GM12878 (cell line): ENCODE results near the gene TIMD4. TPM values are rescaled to one million over a fixed set of nuclear protein-coding genes. Genes with fewer than 3 reads are reported as not detected.

ENCODE experiments used
- ATAC-seq: fragments of 200-7000 bp; cut with Tn5 transposase; 3 replicates; pipeline ENCODE4 v1.9.1; 2020; ENCODE audit warnings: mild to moderate bottlenecking, moderate library complexity
- BruUV-seq: library from RNA; stranded (reverse); fragments of 400-500 nt; replicated peaks from 2 replicates; lab custom pipeline; 2021; lab: Mats Ljungman, UMichigan
- CTCF ChIA-PET: fragments of 300-600 bp; sonication (Branson Sonifier 250); formaldehyde crosslinking; extraction: SDS; loops from one replicate; lab custom pipeline; 2021; ENCODE audit warnings: inconsistent platforms; lab: Yijun Ruan, JAX
- POLR2A ChIA-PET: fragments of 350-600 bp; formaldehyde crosslinking; extraction: SDS; loops from one replicate; lab custom pipeline; 2021; ENCODE audit warnings: inconsistent platforms; lab: Charles Lee
- RAD21 ChIA-PET: fragments of 300-600 bp; sonication (Branson Sonifier 250); formaldehyde crosslinking; loops from one replicate; lab custom pipeline; 2023; ENCODE audit warnings: antibody characterized with exemption; ENCODE audit not compliant: unreplicated experiment; lab: Charles Lee
- SMC1A ChIA-PET: fragments of 300-600 bp; sonication (Branson Sonifier 250); formaldehyde crosslinking; loops from one replicate; lab custom pipeline; 2023; ENCODE audit not compliant: unreplicated experiment, uncharacterized antibody; lab: Charles Lee
- DNase-seq: peaks from one replicate; pipeline ENCODE4 v3.0.0-alpha.2; 2011; ENCODE audit warnings: low read depth, low spot score
- FAIRE-seq: peaks from 3 replicates; lab custom pipeline; 2011; peaks lifted over from hg19 to GRCh38; lab: Jason Lieb, UNC
- H2AFZ ChIP-seq: 2 replicates; pipeline ENCODE4 v1.6.0; 2011; ENCODE audit warnings: low read depth, low read length, control low read depth; ENCODE audit not compliant: control insufficient read depth
- H3K27ac ChIP-seq: 2 replicates; pipeline ENCODE4 v1.5.1; 2011; ENCODE audit warnings: control low read depth; ENCODE audit not compliant: control insufficient read depth, insufficient read depth
- H3K27me3 ChIP-seq, 2 experiments: replicated peaks in 1 of 2; 2 replicates each; pipeline versions ENCODE4 v1.6.0 to v1.6.1; 2011; ENCODE audit warnings: low read length in 1 of 2; ENCODE audit not compliant: control insufficient read depth in 2 of 2, insufficient read depth in 2 of 2
- H3K36me3 ChIP-seq, 2 experiments: 2 replicates each; pipeline ENCODE4 v1.5.1; 2011; ENCODE audit warnings: low read length in 1 of 2; ENCODE audit not compliant: control insufficient read depth in 2 of 2, insufficient read depth in 2 of 2
- H3K4me1 ChIP-seq: 2 replicates; pipeline ENCODE4 v1.6.1; 2011; ENCODE audit warnings: mild to moderate bottlenecking, low read length, moderate library complexity, mixed read lengths; ENCODE audit not compliant: control insufficient read depth, insufficient read depth
- H3K4me2 ChIP-seq: 2 replicates; pipeline ENCODE4 v1.6.0; 2011; ENCODE audit warnings: control low read depth; ENCODE audit not compliant: control insufficient read depth, insufficient read depth
- H3K4me3 ChIP-seq: fragments of 200-600 bp; sonication (generic); 2 replicates; pipeline ENCODE4 v1.5.1; 2016
- H3K79me2 ChIP-seq: 2 replicates; pipeline ENCODE4 v1.6.0; 2011; ENCODE audit warnings: low read length; ENCODE audit not compliant: control insufficient read depth, insufficient read depth
- H3K9ac ChIP-seq: 2 replicates; pipeline ENCODE4 v1.8.0; 2011; ENCODE audit warnings: low read length, control low read depth, mixed read lengths; ENCODE audit not compliant: control insufficient read depth, insufficient read depth
- H3K9me3 ChIP-seq: replicated peaks from 3 replicates; pipeline ENCODE4 v1.5.1; 2011; ENCODE audit warnings: mild to moderate bottlenecking, low read length; ENCODE audit not compliant: control insufficient read depth, insufficient read depth
- H4K20me1 ChIP-seq: 2 replicates; pipeline ENCODE4 v1.6.0; 2011; ENCODE audit not compliant: control insufficient read depth, insufficient read depth
- BACH1 ChIP-seq: fragments of 450-650 bp; IDR thresholded peaks from 2 replicates; pipeline ENCODE4 v1.6.1; 2017; ENCODE audit warnings: mild to moderate bottlenecking, borderline replicate concordance
- CBFB ChIP-seq: IDR thresholded peaks from 2 replicates; pipeline ENCODE4 v1.6.1; 2016; ENCODE audit warnings: antibody characterized with exemption, low read depth
- CEBPZ ChIP-seq: fragments of 150-350 bp; IDR thresholded peaks from 2 replicates; pipeline ENCODE4 v1.6.1; 2016; ENCODE audit warnings: low read depth, low read length
- CHD1 ChIP-seq: IDR thresholded peaks from 2 replicates; pipeline ENCODE4 v1.6.1; 2012; ENCODE audit warnings: low read depth, low read length, improper control_type of control experiment
- NFYA ChIP-seq: IDR thresholded peaks from 2 replicates; pipeline ENCODE4 v1.6.1; 2011; ENCODE audit warnings: low read depth, mild to moderate bottlenecking, low read length, improper control_type of control experiment, borderline replicate concordance
- PAX5 ChIP-seq: IDR thresholded peaks from 2 replicates; pipeline ENCODE4 v1.6.1; 2011; ENCODE audit warnings: low read depth, low read length, borderline replicate concordance
- PBX3 ChIP-seq: IDR thresholded peaks from 2 replicates; pipeline ENCODE4 v1.6.1; 2011; ENCODE audit warnings: mild to moderate bottlenecking, low read depth, low read length, moderate library complexity; ENCODE audit not compliant: insufficient replicate concordance
- POU2F2 ChIP-seq: IDR thresholded peaks from 3 replicates; pipeline ENCODE4 v1.6.1; 2011; ENCODE audit warnings: low read depth, mild to moderate bottlenecking, low read length, borderline replicate concordance
- RAD51 ChIP-seq: fragments of 450-650 bp; IDR thresholded peaks from 2 replicates; pipeline ENCODE4 v1.6.1; 2016; ENCODE audit warnings: moderate library complexity, mild to moderate bottlenecking, inconsistent platforms
- SMC3 ChIP-seq: IDR thresholded peaks from 2 replicates; pipeline ENCODE4 v1.6.1; 2011; ENCODE audit warnings: low read length, improper control_type of control experiment, borderline replicate concordance
- SPI1 ChIP-seq: IDR thresholded peaks from 2 replicates; pipeline ENCODE4 v1.6.1; 2011; ENCODE audit warnings: low read depth, mild to moderate bottlenecking, low read length, moderate library complexity, borderline replicate concordance; ENCODE audit not compliant: insufficient read depth
- SREBF1 ChIP-seq: IDR thresholded peaks from 2 replicates; pipeline ENCODE4 v1.6.1; 2012; ENCODE audit warnings: mild to moderate bottlenecking, low read length
- USF2 ChIP-seq: IDR thresholded peaks from 2 replicates; pipeline ENCODE4 v1.6.1; 2011; ENCODE audit warnings: low read depth, low read length, improper control_type of control experiment, borderline replicate concordance
- ZNF274 ChIP-seq: IDR thresholded peaks from one replicate; pipeline ENCODE4 v1.8.0; 2011; ENCODE audit not compliant: insufficient read length, insufficient read depth
- ZNF622 ChIP-seq: fragments of 450-650 bp; IDR thresholded peaks from 2 replicates; pipeline ENCODE4 v1.6.1; 2017; ENCODE audit warnings: mild to moderate bottlenecking, inconsistent platforms
- WGBS: methylation state at CpG from one replicate; pipeline ENCODE4 v1.1.6; 2016; ENCODE audit warnings: low lambda C conversion rate; ENCODE audit not compliant: insufficient replicate concordance, insufficient coverage; ENCODE audit errors: missing lambda C conversion rate; 5-methylcytosine and 5-hydroxymethylcytosine counted together
- in situ Hi-C: fragments of 300-500 bp; cut with MboI; formaldehyde crosslinking; loops from 9 replicates; pipeline ENCODE4 v1.14.3; 2018; ENCODE audit warnings: mixed read lengths
- intact Hi-C: fragments of 100-400 bp; cut with micrococcal nuclease; formaldehyde crosslinking; loops from one replicate; pipeline ENCODE4 v1.14.2; 2022; ENCODE audit not compliant: unreplicated experiment
- polyA plus RNA-seq, 11 experiments: library from polyadenylated mRNA; depleted of rRNA in 4 of 11; unstranded in 6 of 11; stranded (reverse) in 5 of 11; fragments of >200 nt; fragmentation: Nextera tagmentation in 4 of 11; fragmentation: Illumina TruSeq in 1 of 11; extraction: Ambion mirVana in 4 of 11; extraction: Trizol in 1 of 11; gene quantifications; 1 replicate in 1 of 11; 2 replicates in 10 of 11; pipeline versions ENCODE4 v1.2.1 to v1.2.3, GENCODE V29; 2011 to 2016; ENCODE audit warnings: inconsistent platforms in 2 of 11, missing spikeins in 2 of 11, low read depth in 1 of 11
- total RNA-seq, 4 experiments: library from RNA; depleted of rRNA in 3 of 4; stranded (reverse); fragments of >200 nt in 3 of 4; fragmentation: Illumina TruSeq in 1 of 4; extraction: Trizol in 1 of 4; gene quantifications; 2 replicates each; pipeline versions ENCODE4 v1.2.1 to v1.2.3, GENCODE V29; 2013 to 2021

TIMD4 gene
- total and polyA plus RNA-seq, 10 of the 15 experiments (the other 5 are each of a cell fraction or from before 2014, with no cell fraction given), result 1.3 to 15.4 (median 5.3) TPM

- ATAC-seq, result no peak
- H3K4me1 ChIP-seq, result no peaks in the 10 kb centered on the region
- H4K20me1 ChIP-seq, result no peaks in the 10 kb centered on the region
- ChIA-PET SMC1A (no interaction called here), RAD21 (no interaction called here)
- FAIRE-seq, result no peak
- H3K4me2 ChIP-seq, result no peak overlapping the region
- BruUV-seq, result no TSS peak
- no peak overlapping the region for H3K27ac ChIP-seq
- no peaks in the 10 kb centered on the region; the same call in 2 of the 3 replicates for H3K9me3 ChIP-seq
- no peak overlapping the region for H3K4me3 ChIP-seq
- no peaks in the 10 kb centered on the region for H3K36me3 ChIP-seq
- no peak for TF ChIP-seq CBFB
- no peak for TF ChIP-seq ZNF274
- no peak for TF ChIP-seq PBX3
- TF ChIP-seq SREBF1, result no peak
- no peak for TF ChIP-seq NFYA
- no peak for TF ChIP-seq SMC3
- no peak for TF ChIP-seq USF2
- TF ChIP-seq ZNF622, result no peak
- no peak for TF ChIP-seq BACH1
- TF ChIP-seq POU2F2, result no peak
- no peak for TF ChIP-seq PAX5
- TF ChIP-seq RAD51, result no peak
- TF ChIP-seq CEBPZ, result no peak
- no peak for TF ChIP-seq SPI1
- TF ChIP-seq CHD1, result no peak
- TF ChIP-seq, all 136 proteins: peak for 0
- no peak overlapping the region for H2AFZ ChIP-seq
- in situ Hi-C loops, result no loop called here
- no peaks in the 10 kb centered on the region for H3K79me2 ChIP-seq
- no peak for DNase-seq
- ChIA-PET POLR2A (no interaction called here), CTCF (no interaction called here)
- H3K9ac ChIP-seq, result no peak overlapping the region
- WGBS, result 0% methylated on average over 1 of the region's 1 CpG
- no peaks in the 10 kb centered on the region for H3K27me3 ChIP-seq
- intact Hi-C loops, result no loop called here
Measured at GRCh38 chr5:156871212-156871611, 91.8 kb downstream of the TIMD4 start.
